Loucy (cell line): ENCODE results near the gene MYO1E.

Experiments used
- EZH2phosphoT487 ChIP-seq: fragments of 200-600 bp; IDR thresholded peaks from 2 replicates; pipeline ENCODE4 v1.6.1; 2018; ENCODE audit warnings: antibody characterized with exemption, mild to moderate bottlenecking, moderate library complexity, borderline replicate concordance
- TF ChIP-seq, protein P1 (sequence below): fragments of 200-600 bp; sonication (generic); conservative IDR thresholded peaks from 2 replicates; pipeline ENCODE4 v1.5.1; 2014; ENCODE audit warnings: mild to moderate bottlenecking, antibody characterized with exemption, low read length

DNA sequence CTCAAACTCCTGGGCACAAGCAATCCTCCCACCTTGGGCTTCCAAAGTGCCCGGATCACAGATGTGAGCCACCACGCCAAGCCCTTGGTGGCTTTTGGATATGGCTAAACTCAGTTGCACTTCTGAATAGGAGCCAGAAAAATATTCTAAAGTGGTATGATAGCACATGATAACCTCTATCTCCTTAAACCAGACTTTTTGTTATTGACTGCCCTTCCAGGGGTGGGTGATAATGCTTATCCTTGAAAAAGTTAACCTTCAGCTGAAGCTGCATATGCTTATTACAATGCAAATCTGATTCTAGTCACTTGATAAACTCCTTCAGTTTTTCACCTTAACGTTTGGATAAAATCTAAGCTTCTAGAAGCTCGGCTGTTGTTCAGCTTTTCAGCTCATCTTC, 261.4 kb downstream of the MYO1E start:
- TF ChIP-seq, protein P1, sequence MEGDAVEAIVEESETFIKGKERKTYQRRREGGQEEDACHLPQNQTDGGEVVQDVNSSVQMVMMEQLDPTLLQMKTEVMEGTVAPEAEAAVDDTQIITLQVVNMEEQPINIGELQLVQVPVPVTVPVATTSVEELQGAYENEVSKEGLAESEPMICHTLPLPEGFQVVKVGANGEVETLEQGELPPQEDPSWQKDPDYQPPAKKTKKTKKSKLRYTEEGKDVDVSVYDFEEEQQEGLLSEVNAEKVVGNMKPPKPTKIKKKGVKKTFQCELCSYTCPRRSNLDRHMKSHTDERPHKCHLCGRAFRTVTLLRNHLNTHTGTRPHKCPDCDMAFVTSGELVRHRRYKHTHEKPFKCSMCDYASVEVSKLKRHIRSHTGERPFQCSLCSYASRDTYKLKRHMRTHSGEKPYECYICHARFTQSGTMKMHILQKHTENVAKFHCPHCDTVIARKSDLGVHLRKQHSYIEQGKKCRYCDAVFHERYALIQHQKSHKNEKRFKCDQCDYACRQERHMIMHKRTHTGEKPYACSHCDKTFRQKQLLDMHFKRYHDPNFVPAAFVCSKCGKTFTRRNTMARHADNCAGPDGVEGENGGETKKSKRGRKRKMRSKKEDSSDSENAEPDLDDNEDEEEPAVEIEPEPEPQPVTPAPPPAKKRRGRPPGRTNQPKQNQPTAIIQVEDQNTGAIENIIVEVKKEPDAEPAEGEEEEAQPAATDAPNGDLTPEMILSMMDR: no peak
- TF ChIP-seq EZH2phosphoT487: no peak
